ENCODE results near the gene TIMM22. TPM values are rescaled to one million over a fixed set of nuclear protein-coding genes. Genes with fewer than 3 reads are reported as not detected.
A peak's percentile ranks its signal among the peaks of the same experiment; 100 is the strongest.

The TIMM22 gene
- polyA plus RNA-seq, 3 donors, result 3.2 to 13.6 (median 13.1) TPM

DNA sequence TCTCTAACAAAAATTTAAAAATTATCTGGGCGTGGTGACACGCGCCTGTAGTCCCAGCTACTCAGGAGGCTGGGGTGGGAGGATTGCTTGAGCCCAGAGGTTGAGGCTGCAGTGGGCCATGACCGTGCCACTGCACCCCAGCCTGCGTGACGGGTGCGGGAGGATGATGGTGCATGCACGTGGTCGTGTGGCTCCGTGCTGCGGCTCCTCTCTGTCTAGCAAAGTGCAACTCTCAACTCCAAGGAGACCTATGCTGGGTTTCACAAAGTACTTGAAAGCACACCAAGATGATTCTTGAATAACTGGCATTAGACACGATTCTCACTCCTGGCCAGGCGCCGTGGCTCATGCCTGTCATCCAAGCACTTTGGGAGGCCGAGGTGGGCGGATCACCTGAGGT, 43.2 kb upstream of the TIMM22 start:
- no peaks in the 10 kb centered on the region for H3K36me3 ChIP-seq (replicated peaks in 1 of 2; ENCODE audit: control insufficient read depth in 1 of 2, insufficient read depth in 2 of 2, low read length in 2 of 2)
- no peaks in the 10 kb centered on the region for H3K4me1 ChIP-seq (ENCODE audit: control insufficient read depth in 1 of 2, insufficient read depth in 2 of 2, low read length in 2 of 2)
- no peaks in the 10 kb centered on the region for H4K20me1 ChIP-seq (ENCODE audit: insufficient read depth, low read length)
- H3K79me2 ChIP-seq (ENCODE audit: insufficient read depth, low read length), result no peaks in the 10 kb centered on the region
- Mint-ChIP-seq H3K27me3 (ENCODE audit: low read depth in 3 of 3) (peaks cover 20 to 32% (median 31%) of the 10 kb centered on the region in 3 donors), H3K4me3 (no peak overlapping the region), H3K9me3 (peaks cover 0 to 4% (median 0%) of the 10 kb centered on the region in 7 donors), H3K4me1 (no peaks in the 10 kb centered on the region), H3K27ac (no peak overlapping the region), H3K36me3 (no peaks in the 10 kb centered on the region)
- no peak overlapping the region for H3K4me2 ChIP-seq (replicated peaks; ENCODE audit: extremely low read depth, low read length, poor library complexity, severe bottlenecking)
- no peak overlapping the region for H3K9ac ChIP-seq (ENCODE audit: insufficient read depth, low read length, poor library complexity, severe bottlenecking)
- intact Hi-C loops (cut with micrococcal nuclease), result no loop called here
- peaks cover 2 to 17% of the 10 kb centered on the region in 2 donors for H3K27me3 ChIP-seq (ENCODE audit: control insufficient read depth in 2 of 2, insufficient read depth in 2 of 2, low read length in 2 of 2)
- TF ChIP-seq, protein P1, sequence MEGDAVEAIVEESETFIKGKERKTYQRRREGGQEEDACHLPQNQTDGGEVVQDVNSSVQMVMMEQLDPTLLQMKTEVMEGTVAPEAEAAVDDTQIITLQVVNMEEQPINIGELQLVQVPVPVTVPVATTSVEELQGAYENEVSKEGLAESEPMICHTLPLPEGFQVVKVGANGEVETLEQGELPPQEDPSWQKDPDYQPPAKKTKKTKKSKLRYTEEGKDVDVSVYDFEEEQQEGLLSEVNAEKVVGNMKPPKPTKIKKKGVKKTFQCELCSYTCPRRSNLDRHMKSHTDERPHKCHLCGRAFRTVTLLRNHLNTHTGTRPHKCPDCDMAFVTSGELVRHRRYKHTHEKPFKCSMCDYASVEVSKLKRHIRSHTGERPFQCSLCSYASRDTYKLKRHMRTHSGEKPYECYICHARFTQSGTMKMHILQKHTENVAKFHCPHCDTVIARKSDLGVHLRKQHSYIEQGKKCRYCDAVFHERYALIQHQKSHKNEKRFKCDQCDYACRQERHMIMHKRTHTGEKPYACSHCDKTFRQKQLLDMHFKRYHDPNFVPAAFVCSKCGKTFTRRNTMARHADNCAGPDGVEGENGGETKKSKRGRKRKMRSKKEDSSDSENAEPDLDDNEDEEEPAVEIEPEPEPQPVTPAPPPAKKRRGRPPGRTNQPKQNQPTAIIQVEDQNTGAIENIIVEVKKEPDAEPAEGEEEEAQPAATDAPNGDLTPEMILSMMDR (IDR thresholded peaks at IDR 0.05), result no peak
- DNase-seq, result no peak
- H2AFZ ChIP-seq (ENCODE audit: insufficient read depth, low read depth, low read length, poor library complexity, severe bottlenecking), result no peak overlapping the region
- H3K27ac ChIP-seq (ENCODE audit: low read depth in 1 of 2, low read length in 2 of 2), result no peak overlapping the region
- 88% methylated on average over 11 of the region's 16 CpGs for WGBS (ENCODE audit: insufficient coverage)
- peaks cover 0 to 6% of the 10 kb centered on the region in 2 donors for H3K9me3 ChIP-seq (replicated peaks in 1 of 2; ENCODE audit: control insufficient read depth in 1 of 2, insufficient read depth in 1 of 2, low read length in 2 of 2)
- H3K4me3 ChIP-seq (replicated peaks in 1 of 3; ENCODE audit: low read depth in 2 of 3, low read length in 3 of 3), result no peak overlapping the region

DNA sequence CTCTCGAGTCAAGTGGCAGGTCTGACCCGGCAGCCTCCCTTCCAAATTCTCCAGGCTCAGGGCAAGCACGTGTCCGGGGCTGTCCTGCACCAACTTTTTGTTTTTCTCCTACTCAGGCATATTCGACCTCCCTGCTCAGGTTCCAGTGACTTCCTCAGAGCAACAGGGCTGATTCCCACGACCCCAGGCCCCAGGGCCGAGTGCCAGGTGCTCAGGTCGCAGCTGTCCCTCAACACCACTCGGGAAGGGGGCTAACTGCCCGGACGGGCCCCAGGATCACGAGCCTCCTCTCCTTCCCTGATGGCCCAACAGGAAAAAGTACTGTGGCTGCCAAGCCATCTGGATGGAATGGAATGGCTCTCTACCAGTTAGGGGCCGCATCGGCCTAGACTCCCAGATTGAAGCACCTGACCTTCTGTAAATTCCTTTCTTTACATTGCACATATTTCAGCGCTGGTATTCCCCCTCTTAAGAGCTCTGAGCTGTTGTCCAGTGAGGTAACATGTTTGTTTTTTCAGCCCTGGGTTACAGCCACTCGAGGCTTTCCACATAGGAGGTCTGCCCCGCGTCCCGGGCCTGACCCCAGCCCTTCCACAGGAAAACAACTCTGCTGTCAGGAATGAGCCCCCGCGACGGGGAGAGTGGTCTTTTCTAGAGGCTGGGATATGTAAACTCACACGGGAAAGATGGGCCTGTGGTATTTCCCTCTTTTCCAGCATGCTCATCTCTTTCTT, 42.3 kb upstream of the TIMM22 start:
- no peak overlapping the region for H3K4me2 ChIP-seq (replicated peaks; ENCODE audit: extremely low read depth, low read length, poor library complexity, severe bottlenecking)
- H3K4me1 ChIP-seq (ENCODE audit: control insufficient read depth in 1 of 2, insufficient read depth in 2 of 2, low read length in 2 of 2), result no peaks in the 10 kb centered on the region
- TF ChIP-seq, protein P1 (IDR thresholded peaks at IDR 0.05), result no peak
- no peak overlapping the region for H3K4me3 ChIP-seq (replicated peaks in 1 of 3; ENCODE audit: low read depth in 2 of 3, low read length in 3 of 3)
- WGBS (ENCODE audit: insufficient coverage), result 75% methylated on average over 12 of the region's 23 CpGs
- H3K36me3 Mint-ChIP-seq, result no peaks in the 10 kb centered on the region
- H3K27me3 ChIP-seq (ENCODE audit: control insufficient read depth in 2 of 2, insufficient read depth in 2 of 2, low read length in 2 of 2), result peaks cover 2 to 17% of the 10 kb centered on the region in 2 donors
- no peaks in the 10 kb centered on the region for H4K20me1 ChIP-seq (ENCODE audit: insufficient read depth, low read length)
- H3K9me3 Mint-ChIP-seq, result peaks cover 0 to 4% (median 0%) of the 10 kb centered on the region in 7 donors
- peaks cover 0 to 6% of the 10 kb centered on the region in 2 donors for H3K9me3 ChIP-seq (replicated peaks in 1 of 2; ENCODE audit: control insufficient read depth in 1 of 2, insufficient read depth in 1 of 2, low read length in 2 of 2)
- H3K79me2 ChIP-seq (ENCODE audit: insufficient read depth, low read length), result no peaks in the 10 kb centered on the region
- no peak overlapping the region for H3K27ac ChIP-seq (ENCODE audit: low read depth in 1 of 2, low read length in 2 of 2)
- peak overlapping the region in 1 of 7 donors; percentile 46 for H3K27ac Mint-ChIP-seq
- H3K4me3 Mint-ChIP-seq, result no peak overlapping the region
- peaks cover 20 to 34% (median 30%) of the 10 kb centered on the region in 3 donors for H3K27me3 Mint-ChIP-seq (ENCODE audit: low read depth in 3 of 3)
- no peaks in the 10 kb centered on the region for H3K4me1 Mint-ChIP-seq
- no peak overlapping the region for H3K9ac ChIP-seq (ENCODE audit: insufficient read depth, low read length, poor library complexity, severe bottlenecking)
- intact Hi-C loops (cut with micrococcal nuclease), result no loop called here
- no peak for DNase-seq
- no peaks in the 10 kb centered on the region for H3K36me3 ChIP-seq (replicated peaks in 1 of 2; ENCODE audit: control insufficient read depth in 1 of 2, insufficient read depth in 2 of 2, low read length in 2 of 2)
- no peak overlapping the region for H2AFZ ChIP-seq (ENCODE audit: insufficient read depth, low read depth, low read length, poor library complexity, severe bottlenecking)
